Uterus (tissue), 4 donors: ENCODE measurements around the gene GALNT18. TPM values are rescaled to one million over a fixed set of nuclear protein-coding genes. Genes with fewer than 3 reads are reported as not detected.

Experiments used
- DNase-seq, 2 donors: peaks; one replicate each; pipeline ENCODE4 v3.0.0-alpha.2; 2019 to 2020
- H3K27ac ChIP-seq, 2 donors: fragments of 200-600 bp; sonication (generic); 1 replicate in 1 of 2; 2 replicates in 1 of 2; pipeline ENCODE4 v1.5.1; 2016 to 2018
- H3K27me3 ChIP-seq, 2 donors: fragments of 200-600 bp; sonication (generic); one replicate each; pipeline ENCODE4 v1.5.1; 2018 to 2019; ENCODE audit warnings: control low read depth in 1 of 2
- H3K36me3 ChIP-seq, 2 donors: fragments of 200-600 bp; sonication (generic); one replicate each; pipeline ENCODE4 v1.5.1; 2019; ENCODE audit warnings: control low read depth in 1 of 2
- H3K4me1 ChIP-seq, 2 donors: fragments of 200-600 bp; sonication (generic); one replicate each; pipeline ENCODE4 v1.5.1; 2018 to 2019; ENCODE audit warnings: control low read depth in 1 of 2
- H3K4me3 ChIP-seq, 2 donors: fragments of 200-600 bp; sonication (generic); 1 replicate in 1 of 2; 2 replicates in 1 of 2; pipeline ENCODE4 v1.5.1; 2018 to 2019; ENCODE audit warnings: mild to moderate bottlenecking in 1 of 2
- H3K9me3 ChIP-seq, 2 donors: fragments of 200-600 bp; sonication (generic); one replicate each; pipeline ENCODE4 v1.5.1; 2019; ENCODE audit warnings: control low read depth in 1 of 2
- CTCF ChIP-seq, 4 experiments: fragments of 200-600 bp in 2 of 4; fragments of 450-650 bp in 2 of 4; sonication (generic) in 2 of 4; IDR thresholded peaks; one replicate each; pipeline ENCODE4 v1.5.1; 2016 to 2019; ENCODE audit warnings: antibody characterized with exemption in 4 of 4, mild to moderate bottlenecking in 2 of 4, moderate library complexity in 1 of 4
- POLR2A ChIP-seq, 2 donors: fragments of 450-650 bp; IDR thresholded peaks; one replicate each; pipeline ENCODE4 v1.6.1; 2016; ENCODE audit warnings: antibody characterized with exemption in 2 of 2, mild to moderate bottlenecking in 1 of 2, moderate library complexity in 1 of 2
- intact Hi-C: fragments of 100-400 bp; cut with DNase I; formaldehyde crosslinking; loops from one replicate; pipeline ENCODE4 v1.15.1; 2023; ENCODE audit warnings: low total_unique reads
- total RNA-seq, 4 donors: library from RNA; depleted of rRNA in 3 of 4; stranded (reverse); fragments of >200 nt in 3 of 4; gene quantifications; one replicate each; pipeline versions ENCODE4 v1.1.0 to v1.2.4, GENCODE V29; 2014 to 2023
- donor health status: DM: yes; HTN: yes; CAD: no.

Gene GALNT18
- total RNA-seq, 4 donors from 2014 or later = 21.4 to 35.1 (median 27.3) TPM

GRCh38 chr11:11604370-11604990 lies 17.3 kb downstream of the GALNT18 start:
- DNase-seq = no peak
- Histone ChIP-seq H3K4me3 (no peak overlapping the region), H3K27ac (no peak overlapping the region), H3K27me3 (no peaks in the 10 kb centered on the region), H3K9me3 (no peaks in the 10 kb centered on the region), H3K36me3 (no peaks in the 10 kb centered on the region), H3K4me1 (no peaks in the 10 kb centered on the region)
- intact Hi-C loops = no loop called here
- TF ChIP-seq CTCF (IDR thresholded peaks at IDR 0.05) (no peak), POLR2A (IDR thresholded peaks at IDR 0.05) (no peak)

- TF ChIP-seq CTCF (IDR thresholded peaks at IDR 0.05) = no peak
- TF ChIP-seq POLR2A (IDR thresholded peaks at IDR 0.05) = no peak
- intact Hi-C loops = no loop called here
- DNase-seq = no peak
Measured at GRCh38 chr11:11602011-11602410, 19.8 kb downstream of the GALNT18 start.

GRCh38 chr11:11600288-11600687 lies 21.5 kb downstream of the GALNT18 start:
- Histone ChIP-seq H3K36me3 (no peaks in the 10 kb centered on the region), H3K4me3 (no peak overlapping the region), H3K9me3 (no peaks in the 10 kb centered on the region), H3K27me3 (no peaks in the 10 kb centered on the region), H3K4me1 (no peaks in the 10 kb centered on the region), H3K27ac (no peak overlapping the region)
- no peak for DNase-seq
- intact Hi-C loops = no loop called here
- TF ChIP-seq CTCF (IDR thresholded peaks at IDR 0.05) = no peak
- TF ChIP-seq POLR2A (IDR thresholded peaks at IDR 0.05) = no peak

More at GRCh38 chr11:11602011-11602410, 19.8 kb downstream of the GALNT18 start:
- H3K36me3 ChIP-seq = no peaks in the 10 kb centered on the region
- H3K27ac ChIP-seq = no peak overlapping the region
- no peaks in the 10 kb centered on the region for H3K27me3 ChIP-seq
- no peaks in the 10 kb centered on the region for H3K9me3 ChIP-seq
- no peaks in the 10 kb centered on the region for H3K4me1 ChIP-seq
- H3K4me3 ChIP-seq = no peak overlapping the region

- H3K27ac ChIP-seq = no peak overlapping the region
- DNase-seq = no peak
- TF ChIP-seq CTCF (IDR thresholded peaks at IDR 0.05) (no peak), POLR2A (IDR thresholded peaks at IDR 0.05) (no peak)
- H3K9me3 ChIP-seq = no peaks in the 10 kb centered on the region
- no peaks in the 10 kb centered on the region for H3K36me3 ChIP-seq
- no peaks in the 10 kb centered on the region for H3K27me3 ChIP-seq
- H3K4me1 ChIP-seq = no peaks in the 10 kb centered on the region
- H3K4me3 ChIP-seq = no peak overlapping the region
- intact Hi-C loops = no loop called here
Measured at GRCh38 chr11:11598243-11598642, 23.6 kb downstream of the GALNT18 start.

- intact Hi-C loops = no loop called here
- H3K36me3 ChIP-seq = no peaks in the 10 kb centered on the region
- no peak overlapping the region for H3K27ac ChIP-seq
- no peaks in the 10 kb centered on the region for H3K27me3 ChIP-seq
- no peak for DNase-seq
- H3K4me3 ChIP-seq = no peak overlapping the region
- no peaks in the 10 kb centered on the region for H3K4me1 ChIP-seq
- no peak for TF ChIP-seq POLR2A (IDR thresholded peaks at IDR 0.05)
- TF ChIP-seq CTCF (IDR thresholded peaks at IDR 0.05) = no peak
- no peaks in the 10 kb centered on the region for H3K9me3 ChIP-seq
Measured at GRCh38 chr11:11594162-11594561, 27.6 kb downstream of the GALNT18 start.
